ES-I3 (cell line): ENCODE results near the gene ASCL2.
A peak's percentile ranks its signal among the peaks of the same experiment; 100 is the strongest.

ENCODE experiments used
- H3K36me3 ChIP-seq: 2 replicates; pipeline ENCODE4 v1.6.1; 2013; ENCODE audit warnings: mild to moderate bottlenecking, low read length, control low read depth, moderate library complexity; ENCODE audit not compliant: insufficient read depth
- H3K4me1 ChIP-seq: 2 replicates; pipeline ENCODE4 v1.6.1; 2013; ENCODE audit warnings: mild to moderate bottlenecking, control low read depth, low read length; ENCODE audit not compliant: insufficient read depth
- H3K9ac ChIP-seq: 2 replicates; pipeline ENCODE4 v1.6.1; 2013; ENCODE audit warnings: low read depth, mild to moderate bottlenecking, low read length, moderate library complexity
- H3K9me3 ChIP-seq: 2 replicates; pipeline ENCODE4 v1.6.1; 2013; ENCODE audit warnings: mild to moderate bottlenecking, low read length, moderate library complexity; ENCODE audit not compliant: control insufficient read depth, insufficient read depth

Gene ASCL2

DNA sequence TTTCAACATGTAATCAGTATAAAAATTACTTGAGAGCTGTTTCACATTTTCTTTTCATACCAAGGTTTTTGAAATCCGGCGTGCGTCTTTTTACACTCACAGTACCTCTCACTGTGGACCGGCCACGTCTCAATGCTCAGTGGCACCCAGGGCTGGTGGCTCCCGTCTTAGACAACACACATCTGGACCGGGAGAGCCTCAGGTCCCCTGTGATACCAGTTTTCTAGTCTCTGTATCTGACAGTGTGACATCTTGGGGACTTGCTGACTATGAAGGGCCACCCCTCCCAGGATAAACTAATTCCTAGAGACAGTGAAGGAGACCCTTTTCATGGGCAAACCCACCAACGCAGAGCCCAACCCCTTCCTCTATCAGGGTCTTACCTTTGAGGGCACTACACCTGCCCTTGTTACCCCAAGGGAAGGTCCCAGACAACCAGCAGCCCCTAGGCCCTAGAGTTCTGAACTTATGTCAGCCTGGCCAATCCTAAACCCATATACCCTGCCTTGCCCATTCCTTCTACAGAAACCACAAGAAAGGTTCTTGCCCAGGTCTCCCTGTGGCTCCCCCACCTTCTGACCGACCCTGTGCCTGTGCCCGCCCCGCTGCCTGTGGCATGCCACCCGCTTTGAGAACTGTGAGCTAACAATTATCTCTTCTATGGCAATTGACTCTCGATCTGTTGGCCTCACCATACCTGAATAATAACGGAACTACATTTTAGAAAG, 6.1 kb upstream of the ASCL2 start:
- Histone ChIP-seq H3K36me3 (no peaks in the 10 kb centered on the region; the same call in 1 of the 2 replicates), H3K9me3 (no peaks in the 10 kb centered on the region; the same call in 1 of the 2 replicates), H3K4me1 (peaks cover 14% of the 10 kb centered on the region; the same call in 1 of the 2 replicates), H3K9ac (no peak overlapping the region)

DNA sequence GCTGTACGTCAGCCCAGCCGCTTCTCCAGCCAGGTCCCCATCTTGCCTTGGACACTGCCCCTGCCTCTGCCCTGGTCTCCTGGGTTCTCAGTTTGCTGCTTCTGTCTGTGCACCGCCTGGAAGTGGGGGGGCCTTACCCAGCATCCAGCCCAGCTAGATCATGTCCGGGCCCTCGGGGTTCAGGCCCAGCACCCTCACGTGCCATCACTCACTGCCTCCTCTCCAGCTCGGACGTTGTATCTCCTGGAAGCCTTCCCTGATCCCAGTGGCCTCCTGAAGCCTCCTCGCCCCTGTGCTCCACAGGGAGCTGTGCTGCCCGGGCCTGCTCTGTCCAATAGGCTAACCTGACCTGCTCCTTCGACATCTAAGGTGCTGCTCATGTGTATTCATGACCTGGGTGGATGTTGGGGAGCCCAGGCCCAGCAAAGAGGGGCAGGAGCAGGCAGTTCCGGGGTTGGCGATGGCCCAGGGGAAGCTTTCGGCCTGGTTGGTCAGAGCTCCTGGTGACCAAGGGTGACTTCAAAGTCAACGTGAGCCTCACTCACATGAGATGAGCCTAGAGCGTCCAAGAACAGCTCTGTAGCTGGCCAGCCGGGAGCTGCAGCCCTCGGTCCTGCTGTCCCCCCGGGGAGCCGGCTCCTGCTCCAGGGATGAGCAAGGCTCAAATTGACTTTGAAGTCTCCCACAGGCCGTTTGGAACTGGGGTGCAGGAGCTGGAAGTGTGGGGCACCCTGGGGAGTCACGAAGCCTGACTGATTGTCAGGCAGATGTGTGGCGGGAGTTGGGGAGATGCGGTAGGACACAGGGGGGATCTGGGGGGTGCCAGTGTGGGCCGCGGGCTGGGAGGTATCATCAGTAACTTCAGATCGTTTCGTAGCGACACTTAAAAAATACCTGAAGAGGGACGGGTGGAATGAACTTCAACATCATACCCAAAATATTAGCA, 5.2 kb upstream of the ASCL2 start:
- no peaks in the 10 kb centered on the region; the same call in 1 of the 2 replicates for H3K36me3 ChIP-seq
- no peak overlapping the region for H3K9ac ChIP-seq
- H3K4me1 ChIP-seq: peaks cover 14% of the 10 kb centered on the region; the same call in 1 of the 2 replicates
- H3K9me3 ChIP-seq: no peaks in the 10 kb centered on the region

DNA sequence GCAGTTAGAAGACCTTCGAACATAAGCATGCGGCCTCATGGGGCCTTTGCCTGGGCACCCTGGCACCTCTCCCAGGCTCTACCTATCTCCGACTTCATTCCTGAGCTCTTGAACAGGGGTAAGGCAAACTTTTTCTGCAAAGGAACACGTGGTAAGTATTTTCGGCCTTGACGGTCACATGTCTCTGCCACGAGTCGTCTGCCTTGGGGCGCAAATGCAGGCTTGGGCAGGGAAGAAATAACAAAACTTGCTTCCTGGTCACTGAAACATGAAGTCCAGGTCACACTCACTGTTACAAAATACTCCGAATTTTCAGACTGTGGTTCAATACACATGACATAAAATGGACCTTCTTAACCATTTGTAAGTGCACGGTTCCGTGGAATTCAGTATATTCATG, 3.4 kb upstream of the ASCL2 start:
- H3K4me1 ChIP-seq: peaks cover 14% of the 10 kb centered on the region; the same call in 1 of the 2 replicates
- no peak overlapping the region for H3K9ac ChIP-seq
- H3K9me3 ChIP-seq: no peaks in the 10 kb centered on the region
- no peaks in the 10 kb centered on the region; the same call in 1 of the 2 replicates for H3K36me3 ChIP-seq

- H3K4me1 ChIP-seq: peaks cover 14% of the 10 kb centered on the region; the same call in 1 of the 2 replicates
- no peaks in the 10 kb centered on the region; the same call in 1 of the 2 replicates for H3K36me3 ChIP-seq
- no peaks in the 10 kb centered on the region for H3K9me3 ChIP-seq
- no peak overlapping the region for H3K9ac ChIP-seq
Observed at GRCh38 chr11:2273311-2273710, 2.9 kb upstream of the ASCL2 start.

DNA sequence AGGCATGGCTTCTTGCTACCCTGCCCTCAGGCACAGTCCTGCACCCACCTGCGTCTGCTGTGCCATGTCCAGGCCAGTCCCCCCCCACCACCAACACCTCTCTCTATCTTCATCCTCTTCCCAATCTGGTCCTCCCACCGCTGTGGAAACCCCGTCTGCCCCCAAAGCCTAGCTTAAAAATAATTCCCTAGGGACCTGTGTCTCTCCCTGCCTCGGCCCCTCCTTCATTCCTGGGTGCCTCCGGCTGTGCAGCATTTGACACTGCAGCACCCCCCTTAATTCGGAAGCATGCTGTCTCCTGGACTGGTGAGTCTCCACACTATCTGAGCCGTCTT, 2.5 kb upstream of the ASCL2 start:
- H3K9ac ChIP-seq: no peak overlapping the region
- H3K36me3 ChIP-seq: no peaks in the 10 kb centered on the region; the same call in 1 of the 2 replicates
- no peaks in the 10 kb centered on the region for H3K9me3 ChIP-seq
- H3K4me1 ChIP-seq: peaks cover 11% of the 10 kb centered on the region; the same call in 1 of the 2 replicates

GRCh38 chr11:2272228-2272945, 2.0 kb upstream of the ASCL2 start:
- Histone ChIP-seq H3K9ac (no peak overlapping the region), H3K4me1 (peaks cover 6% of the 10 kb centered on the region; the same call in 1 of the 2 replicates), H3K9me3 (no peaks in the 10 kb centered on the region), H3K36me3 (no peaks in the 10 kb centered on the region; the same call in 1 of the 2 replicates)

GRCh38 chr11:2271327-2272227, 1.2 kb upstream of the ASCL2 start:
- Histone ChIP-seq H3K9ac (no peak overlapping the region), H3K9me3 (no peaks in the 10 kb centered on the region), H3K36me3 (no peaks in the 10 kb centered on the region; the same call in 1 of the 2 replicates), H3K4me1 (no peaks in the 10 kb centered on the region)

GRCh38 chr11:2271077-2271326, 614 bp upstream of the ASCL2 start:
- no peaks in the 10 kb centered on the region for H3K9me3 ChIP-seq
- no peak overlapping the region for H3K9ac ChIP-seq
- H3K4me1 ChIP-seq: no peaks in the 10 kb centered on the region
- no peaks in the 10 kb centered on the region; the same call in 1 of the 2 replicates for H3K36me3 ChIP-seq

GRCh38 chr11:2269601-2270321, 627 bp downstream of the ASCL2 start:
- Histone ChIP-seq H3K4me1 (no peaks in the 10 kb centered on the region), H3K9me3 (no peaks in the 10 kb centered on the region), H3K9ac (peak overlapping the region; percentile 56), H3K36me3 (no peaks in the 10 kb centered on the region; the same call in 1 of the 2 replicates)

DNA sequence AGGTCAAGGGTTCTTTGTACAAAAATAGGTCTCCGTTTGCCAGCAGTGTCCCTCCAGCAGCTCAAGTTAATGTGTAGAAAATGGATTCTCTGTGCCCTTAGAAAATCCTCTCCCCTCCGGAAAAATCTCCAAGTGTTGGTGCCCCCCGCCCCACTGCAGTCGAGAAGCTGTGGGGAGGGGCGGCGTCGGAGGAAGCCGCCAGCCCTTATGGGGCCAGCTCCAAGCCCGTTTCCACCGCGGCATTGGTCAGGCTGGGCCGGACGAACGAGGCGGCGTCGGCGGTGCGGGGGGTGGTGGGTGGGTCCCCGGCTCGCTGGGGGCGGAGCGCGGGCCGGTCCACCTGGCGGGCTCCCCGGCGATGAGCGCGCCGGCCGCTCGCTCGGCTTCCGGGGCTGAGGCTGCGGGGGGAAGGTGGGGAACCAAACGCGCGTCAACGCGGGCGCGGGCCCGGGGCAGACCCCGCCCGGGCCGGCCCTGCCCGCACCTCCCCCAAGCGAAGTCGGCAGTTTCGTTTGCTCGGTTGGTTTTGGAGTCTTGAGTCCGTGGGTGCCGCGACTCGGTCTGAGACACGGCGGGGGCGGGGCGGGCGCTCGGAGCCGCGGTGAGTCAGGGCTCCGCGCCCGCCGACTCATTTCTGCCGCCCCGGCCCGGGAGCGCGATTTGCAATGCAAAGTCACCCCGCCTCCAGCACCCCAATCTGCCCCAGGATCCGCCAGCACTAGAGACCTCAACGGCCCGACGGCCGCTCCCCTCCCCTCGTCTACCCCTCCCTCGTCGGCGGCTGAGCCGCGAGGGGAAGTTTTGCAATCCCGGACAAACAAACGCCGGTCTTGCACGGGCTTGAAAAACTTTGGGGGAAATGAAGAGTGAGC, 1.4 kb downstream of the ASCL2 start:
- H3K9me3 ChIP-seq: no peaks in the 10 kb centered on the region
- H3K36me3 ChIP-seq: no peaks in the 10 kb centered on the region
- H3K4me1 ChIP-seq: no peaks in the 10 kb centered on the region
- peak overlapping the region; percentile 56; the same call in 1 of the 2 replicates for H3K9ac ChIP-seq

- no peak overlapping the region for H3K9ac ChIP-seq
- no peaks in the 10 kb centered on the region for H3K36me3 ChIP-seq
- H3K4me1 ChIP-seq: no peaks in the 10 kb centered on the region
- no peaks in the 10 kb centered on the region for H3K9me3 ChIP-seq
Observed at GRCh38 chr11:2267851-2268728, 2.3 kb downstream of the ASCL2 start.
